Activated T-helper 9 cell treated with anti-CD3 and anti-CD28 coated beads, Interleukin-2, amount 50 U/mL, for 16 hours (primary cell): Measurements from ENCODE around the gene MYO9A.

ENCODE experiments used
- DNase-seq: peaks from one replicate; pipeline ENCODE4 v3.0.0-alpha.2; 2020; ENCODE audit warnings: low read depth

The MYO9A gene

GRCh38 chr15:72118017-72118978 is at the start of gene MYO9A, which contains the start of gene SENP8:
MYO9A (minus strand) TSS chr15:72118150; CDS start chr15:72046563, 71,587 bp downstream.
SENP8 (plus strand) TSS chr15:72118403; CDS start chr15:72139624, 21,221 bp downstream.
- peak; percentile 99 for DNase-seq

- DNase-seq: no peak
These were observed 49.5 kb upstream of the MYO9A start for GRCh38 chr15:72167445-72167844.

GRCh38 chr15:72166716-72167417 is 48.9 kb upstream of the MYO9A start:
- no peak for DNase-seq

- DNase-seq: no peak
These were observed 45.8 kb upstream of the MYO9A start for GRCh38 chr15:72163719-72164118.

- DNase-seq: no peak
These were observed 44.6 kb upstream of the MYO9A start for GRCh38 chr15:72162569-72162968.

GRCh38 chr15:72161361-72162132 is 43.6 kb upstream of the MYO9A start:
- DNase-seq: no peak

GRCh38 chr15:72160696-72161245 is 42.8 kb upstream of the MYO9A start:
- DNase-seq: no peak

GRCh38 chr15:72156928-72157327 is 39.0 kb upstream of the MYO9A start:
- DNase-seq: no peak

GRCh38 chr15:72155635-72156616 is 38.0 kb upstream of the MYO9A start:
- peak; percentile 67 for DNase-seq

GRCh38 chr15:72155003-72155621 is 37.2 kb upstream of the MYO9A start:
- DNase-seq: no peak

- DNase-seq: no peak
These were observed 36.4 kb upstream of the MYO9A start for GRCh38 chr15:72154316-72154715.

GRCh38 chr15:72153269-72154000 is 35.5 kb upstream of the MYO9A start:
- no peak for DNase-seq

- DNase-seq: no peak
These were observed 29.5 kb upstream of the MYO9A start for GRCh38 chr15:72147418-72147817.

GRCh38 chr15:72146934-72147333 is 29.0 kb upstream of the MYO9A start:
- DNase-seq: no peak

GRCh38 chr15:72146221-72146620 is 28.3 kb upstream of the MYO9A start:
- DNase-seq: no peak

GRCh38 chr15:72141171-72142084 is 23.5 kb upstream of the MYO9A start:
- no peak for DNase-seq

GRCh38 chr15:72140088-72140487 is 22.1 kb upstream of the MYO9A start:
- no peak for DNase-seq

GRCh38 chr15:72139667-72140066 is 21.7 kb upstream of the MYO9A start:
- DNase-seq: no peak
